Measurements from ENCODE around the gene USP21.
"Not testable (repeated sequence)": the region's sequence is repeated elsewhere in the genome, so short reads cannot be mapped to it uniquely, and the experiment has no call there.

Gene USP21, protein sequence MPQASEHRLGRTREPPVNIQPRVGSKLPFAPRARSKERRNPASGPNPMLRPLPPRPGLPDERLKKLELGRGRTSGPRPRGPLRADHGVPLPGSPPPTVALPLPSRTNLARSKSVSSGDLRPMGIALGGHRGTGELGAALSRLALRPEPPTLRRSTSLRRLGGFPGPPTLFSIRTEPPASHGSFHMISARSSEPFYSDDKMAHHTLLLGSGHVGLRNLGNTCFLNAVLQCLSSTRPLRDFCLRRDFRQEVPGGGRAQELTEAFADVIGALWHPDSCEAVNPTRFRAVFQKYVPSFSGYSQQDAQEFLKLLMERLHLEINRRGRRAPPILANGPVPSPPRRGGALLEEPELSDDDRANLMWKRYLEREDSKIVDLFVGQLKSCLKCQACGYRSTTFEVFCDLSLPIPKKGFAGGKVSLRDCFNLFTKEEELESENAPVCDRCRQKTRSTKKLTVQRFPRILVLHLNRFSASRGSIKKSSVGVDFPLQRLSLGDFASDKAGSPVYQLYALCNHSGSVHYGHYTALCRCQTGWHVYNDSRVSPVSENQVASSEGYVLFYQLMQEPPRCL

DNA sequence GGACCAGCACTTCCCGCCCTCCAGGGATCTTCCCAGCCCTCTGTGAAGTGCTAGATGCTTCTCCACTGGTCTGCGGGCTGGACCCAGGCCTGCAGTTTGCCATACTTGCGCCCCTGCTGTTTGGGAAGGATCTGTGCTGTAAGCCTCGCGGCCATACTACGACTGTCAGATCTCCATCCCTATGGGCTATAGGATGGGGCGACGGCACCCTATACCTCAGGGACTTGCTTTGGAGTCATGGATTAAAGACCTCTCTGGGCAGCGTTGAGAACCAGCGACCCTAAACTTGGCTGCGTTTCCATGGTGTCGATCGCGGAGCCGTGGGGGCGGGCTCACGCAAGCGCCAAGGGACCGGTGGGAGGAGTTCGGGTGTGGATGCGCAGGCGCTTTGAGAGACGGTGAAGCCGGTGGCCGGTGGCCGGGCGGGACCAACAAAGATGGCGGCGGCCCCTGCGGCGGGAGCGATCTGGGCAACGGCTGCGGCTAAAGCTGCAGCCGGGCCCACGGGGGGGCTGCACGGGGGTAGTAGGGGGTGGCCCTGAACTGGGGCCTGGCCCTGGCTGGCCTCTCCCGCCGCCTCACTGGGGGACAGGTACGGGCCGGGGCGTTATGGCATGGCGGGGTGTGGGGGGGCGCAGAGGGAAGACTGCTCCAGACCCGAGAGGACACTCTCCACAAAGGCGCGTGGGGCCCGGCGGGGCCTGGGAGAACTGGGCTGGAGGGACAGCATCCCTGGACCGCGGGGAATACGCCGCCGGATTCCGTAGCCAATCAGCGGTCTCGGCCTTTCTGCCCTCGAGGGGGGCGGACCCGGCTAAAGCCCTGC, at the start of gene USP21:
TSS of gene USP21 (plus strand) at position 414 of the 826 bp plus-strand sequence. CDS start 1,141 bp downstream, outside the sequence.
- DNase-seq = peak; percentile 89 to 90

GRCh38 chr1:161111117-161111516, 48.2 kb upstream of the USP21 start:
- DNase-seq = no peak

DNA sequence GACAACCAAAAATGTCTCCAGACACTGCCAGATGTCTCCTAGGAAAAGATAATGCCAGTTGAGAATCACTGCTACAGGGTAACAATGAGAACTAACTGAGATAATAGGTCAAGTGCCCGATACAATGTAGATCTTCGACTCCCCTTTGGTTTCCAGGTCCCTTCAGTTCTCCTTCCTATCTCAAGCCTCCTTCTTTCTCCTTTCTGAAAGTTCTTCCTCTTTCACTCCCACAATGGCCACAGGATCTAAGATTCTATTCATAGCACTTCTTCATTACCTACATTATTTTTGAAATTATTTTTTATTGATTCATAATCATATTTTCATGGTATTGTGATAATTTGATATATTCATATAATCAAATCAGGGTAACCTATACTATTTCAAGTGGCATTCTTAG, 47.8 kb upstream of the USP21 start:
- DNase-seq = no peak

DNA sequence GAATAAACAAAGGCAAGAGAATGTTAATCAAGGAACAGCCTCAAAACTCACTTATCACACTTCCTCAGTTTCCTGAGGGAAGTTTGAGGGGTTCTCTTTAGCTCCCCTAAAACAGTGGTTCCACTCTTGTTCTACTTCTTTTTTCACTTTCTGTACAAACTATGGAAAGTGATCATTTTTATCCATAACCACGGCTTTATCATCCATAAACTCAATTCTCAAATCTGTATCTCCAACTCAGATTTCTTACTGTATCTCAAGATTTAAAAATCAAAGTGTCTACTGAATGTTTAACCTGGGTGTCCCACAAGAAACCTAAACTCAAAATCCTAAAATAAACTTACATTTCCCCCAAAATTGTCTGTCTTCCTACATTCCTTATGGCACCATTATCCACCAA, 45.4 kb upstream of the USP21 start:
- no peak for DNase-seq

- DNase-seq = no peak
Measured at GRCh38 chr1:161114556-161114955, 44.7 kb upstream of the USP21 start.

GRCh38 chr1:161115132-161115711, 44.1 kb upstream of the USP21 start:
- DNase-seq = no peak

DNA sequence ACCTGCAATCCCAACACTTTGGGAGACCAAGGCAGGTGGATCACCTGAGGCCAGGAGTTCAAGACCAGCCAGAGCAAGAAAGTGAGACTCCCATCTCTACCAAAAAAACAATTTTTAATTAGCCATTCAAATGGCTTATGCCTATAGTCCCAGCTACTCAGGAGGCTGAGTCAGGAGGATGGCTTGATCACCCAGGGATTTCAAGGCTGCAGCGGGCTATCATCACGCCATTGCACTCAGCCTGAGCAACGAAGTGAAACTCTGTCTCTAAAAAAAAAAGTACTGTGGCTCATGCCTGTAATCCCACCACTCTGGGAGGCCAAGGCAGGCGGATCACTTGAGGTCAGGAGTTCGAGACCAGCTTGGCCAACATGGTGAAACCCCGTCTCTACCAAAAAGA, 43.3 kb upstream of the USP21 start:
- DNase-seq = not testable (repeated sequence)

DNA sequence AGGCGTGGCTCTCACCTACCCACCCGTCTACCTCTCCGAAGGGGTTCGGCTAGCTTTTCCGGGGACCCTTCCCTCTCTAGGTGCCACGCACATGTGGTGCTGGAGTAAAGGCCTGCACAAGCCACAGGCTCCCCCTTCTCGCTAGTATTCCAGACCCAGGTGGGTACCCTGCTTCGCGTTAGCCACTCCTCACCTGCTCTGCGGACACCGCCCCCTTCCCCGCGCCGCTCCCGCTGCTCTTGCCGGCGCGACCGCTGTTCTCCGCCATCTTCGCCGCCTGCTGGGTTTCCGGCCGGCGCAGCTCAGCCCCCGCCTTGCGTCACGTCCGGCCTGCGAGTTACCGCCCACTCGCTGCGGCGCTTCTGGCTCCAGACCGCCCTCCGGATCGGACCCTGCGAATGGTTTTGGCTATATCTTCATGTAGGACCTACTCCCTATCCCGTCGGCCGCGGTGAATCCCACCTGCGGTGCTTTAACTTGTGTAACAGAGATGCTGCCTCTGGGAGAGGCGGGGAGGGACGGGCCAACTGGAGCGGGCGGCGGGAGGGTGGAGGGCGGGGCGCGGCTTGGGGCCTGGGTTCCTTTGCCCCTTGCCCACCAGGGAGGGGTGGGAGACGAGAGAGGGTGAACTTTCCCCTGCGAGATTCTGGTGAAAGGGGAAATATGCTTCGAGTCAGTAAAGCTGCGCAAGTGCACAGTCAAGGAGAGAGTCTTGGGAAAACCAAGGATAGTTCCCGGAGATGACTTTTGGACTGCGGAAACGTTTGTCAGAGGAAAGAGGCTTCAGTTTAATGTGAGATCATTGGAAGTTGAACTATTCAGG, 41.3 kb upstream of the USP21 start, which contains the start of the genes NIT1 and PFDN2:
TSS of gene NIT1 (plus strand) at position 347 of the 823 bp plus-strand sequence. CDS start at position 419, 72 bp downstream.
TSS of gene PFDN2 (minus strand) at position 279 of the 823 bp plus-strand sequence. CDS start at position 268, 11 bp downstream.
- DNase-seq = peak; percentile 74 to 78

- DNase-seq = no peak
Measured at GRCh38 chr1:161119092-161119903, 40.0 kb upstream of the USP21 start.

DNA sequence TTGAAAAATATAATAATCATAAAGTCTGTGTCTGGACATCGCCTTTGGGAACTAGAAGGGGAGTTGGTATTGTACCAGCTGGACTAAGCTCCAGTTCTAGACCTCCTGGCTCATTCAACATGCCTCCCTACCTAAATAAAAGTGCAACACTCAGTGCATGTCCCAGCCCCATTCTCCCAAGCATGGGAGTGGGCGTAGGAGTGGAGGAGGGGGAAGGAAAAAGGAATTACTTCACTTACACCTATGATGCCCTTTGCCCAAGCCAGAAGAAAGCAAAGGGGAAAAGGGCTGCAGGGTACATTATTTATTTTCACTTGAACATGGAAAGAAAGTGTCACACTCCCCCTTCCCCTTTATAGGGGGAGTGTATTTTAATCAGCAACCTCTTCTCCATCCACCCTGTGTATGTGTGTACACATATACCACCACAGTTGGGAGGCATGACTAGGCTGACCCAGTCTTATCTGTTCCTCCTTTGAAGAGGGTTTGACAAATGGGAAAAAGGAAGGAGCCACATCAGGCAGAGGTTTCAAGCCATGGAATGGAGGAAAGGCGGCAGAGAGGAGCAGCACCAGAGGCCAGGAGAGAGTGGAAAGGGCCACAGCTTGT, 38.2 kb upstream of the USP21 start:
- no peak for DNase-seq

GRCh38 chr1:161121834-161122233, 37.5 kb upstream of the USP21 start:
- DNase-seq = peak in 1 of 2 donors; percentile 1

- DNase-seq = no peak
Measured at GRCh38 chr1:161122967-161123366, 36.3 kb upstream of the USP21 start.

DNA sequence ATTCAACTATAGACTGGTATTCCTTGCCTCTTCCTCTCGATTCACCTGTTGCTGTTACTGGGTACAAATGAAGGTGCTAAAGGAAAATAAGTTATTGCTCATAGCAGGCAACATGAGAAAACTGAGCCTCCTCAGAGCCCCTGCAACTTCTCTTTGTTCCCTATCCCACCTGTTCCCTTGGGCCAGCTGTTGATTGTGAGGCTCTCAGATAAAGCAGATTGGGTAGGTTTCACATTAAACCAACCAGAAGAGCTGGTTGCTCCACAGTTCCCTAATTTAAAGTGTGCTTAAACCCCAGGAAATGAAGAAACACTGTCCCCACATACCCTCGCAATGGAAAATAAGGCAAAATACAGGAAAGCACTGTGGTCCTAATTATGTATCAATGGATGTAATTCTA, 31.7 kb upstream of the USP21 start:
- DNase-seq = no peak

DNA sequence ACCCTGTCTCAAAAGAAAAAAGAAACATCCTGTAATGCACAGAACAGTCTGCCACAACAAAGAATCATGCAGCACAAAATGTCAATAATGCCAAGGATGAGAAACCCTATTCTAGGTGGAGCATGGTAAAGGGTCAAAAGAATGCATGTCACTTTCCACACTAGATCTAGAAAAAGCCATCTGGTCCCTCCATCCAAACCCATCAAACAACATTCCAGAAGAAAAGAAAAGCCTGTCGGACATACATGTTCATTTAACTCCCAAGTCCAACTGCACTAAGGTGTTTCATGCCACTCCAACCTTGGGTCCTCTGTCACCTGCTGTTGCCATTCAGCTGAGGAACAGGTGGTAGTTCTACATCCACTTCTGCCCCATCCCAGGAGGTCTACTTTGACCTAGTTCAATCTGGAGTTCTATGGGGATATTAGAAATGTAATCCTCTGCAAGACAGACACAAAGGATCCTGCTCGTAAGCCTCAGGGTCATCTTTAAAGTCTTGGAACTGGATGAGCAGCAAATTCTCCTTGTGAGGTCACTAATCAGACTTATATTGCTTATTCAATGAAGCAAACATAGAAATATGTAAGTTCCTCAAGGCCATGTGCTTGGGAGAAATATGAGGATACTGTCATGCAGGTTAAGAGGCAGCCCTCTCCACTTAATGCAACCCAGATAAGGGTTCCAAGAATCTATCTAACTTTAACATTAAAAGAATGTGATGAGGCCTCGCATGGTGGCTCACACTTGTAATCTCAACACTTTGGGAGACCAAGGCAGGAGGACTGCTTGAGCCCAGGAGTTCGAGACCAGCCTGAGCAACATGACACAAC, 30.5 kb upstream of the USP21 start:
- DNase-seq = no peak

DNA sequence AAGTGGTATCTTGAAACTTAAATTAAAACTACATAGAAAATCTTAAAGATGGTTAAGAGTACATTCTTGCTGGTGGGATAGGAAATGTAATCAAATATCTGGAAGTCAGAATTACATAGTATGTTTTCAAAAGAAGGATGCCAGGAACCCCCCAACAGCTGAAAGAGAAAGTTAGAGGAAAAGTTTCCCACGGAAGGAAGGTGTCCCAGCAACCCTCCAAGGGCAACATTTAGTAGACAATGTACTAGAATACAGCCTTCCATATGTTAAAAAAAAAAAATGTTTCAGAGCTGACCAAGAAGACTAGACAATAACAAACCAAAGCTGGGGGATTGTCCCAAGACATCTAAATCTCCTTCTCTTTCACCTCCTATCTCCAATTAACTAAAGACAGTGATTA, 29.0 kb upstream of the USP21 start:
- no peak for DNase-seq

DNA sequence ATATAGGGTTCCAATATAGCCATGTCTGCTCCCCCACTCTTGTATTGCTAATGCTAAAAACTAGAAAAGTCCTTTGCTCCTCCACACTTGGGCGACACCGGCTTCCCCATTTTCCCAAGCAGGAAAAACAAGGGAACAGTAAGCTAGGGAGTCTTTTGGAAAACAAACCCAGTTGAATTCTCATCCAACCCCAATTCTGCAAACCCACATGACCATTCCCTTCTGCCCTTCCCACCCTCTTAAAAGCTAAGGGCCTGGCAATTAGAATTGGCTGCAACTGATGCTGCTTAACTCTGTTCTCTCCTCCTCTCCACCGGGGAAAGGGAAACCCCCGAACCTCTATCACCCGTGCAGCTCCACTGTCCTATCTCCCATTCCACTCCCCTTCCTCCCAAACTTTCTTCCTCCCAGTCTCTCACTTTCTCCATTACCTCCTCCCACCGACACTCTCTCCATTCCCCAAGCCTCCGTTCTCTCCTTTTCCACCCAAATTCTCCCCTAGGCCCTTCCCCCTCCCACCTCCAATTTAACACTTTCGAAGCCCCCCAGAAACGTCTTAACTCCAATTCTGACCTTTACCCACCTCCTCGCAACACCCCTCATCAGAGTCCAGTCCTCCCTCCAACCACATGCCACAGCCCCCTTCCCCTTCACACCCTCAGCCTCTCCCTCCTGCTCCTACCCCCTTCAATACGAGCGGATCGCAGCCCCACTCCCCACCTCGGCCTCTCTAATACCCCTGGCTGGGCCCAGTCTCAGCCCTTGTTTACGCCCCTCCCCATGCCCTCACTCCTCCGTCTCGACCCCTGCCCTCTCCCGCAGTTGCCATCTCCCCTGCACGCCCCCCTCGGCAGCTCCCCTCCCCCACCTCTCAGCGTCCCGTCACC, 27.5 kb upstream of the USP21 start:
- peak in 1 of 2 donors; percentile 9 for DNase-seq

DNA sequence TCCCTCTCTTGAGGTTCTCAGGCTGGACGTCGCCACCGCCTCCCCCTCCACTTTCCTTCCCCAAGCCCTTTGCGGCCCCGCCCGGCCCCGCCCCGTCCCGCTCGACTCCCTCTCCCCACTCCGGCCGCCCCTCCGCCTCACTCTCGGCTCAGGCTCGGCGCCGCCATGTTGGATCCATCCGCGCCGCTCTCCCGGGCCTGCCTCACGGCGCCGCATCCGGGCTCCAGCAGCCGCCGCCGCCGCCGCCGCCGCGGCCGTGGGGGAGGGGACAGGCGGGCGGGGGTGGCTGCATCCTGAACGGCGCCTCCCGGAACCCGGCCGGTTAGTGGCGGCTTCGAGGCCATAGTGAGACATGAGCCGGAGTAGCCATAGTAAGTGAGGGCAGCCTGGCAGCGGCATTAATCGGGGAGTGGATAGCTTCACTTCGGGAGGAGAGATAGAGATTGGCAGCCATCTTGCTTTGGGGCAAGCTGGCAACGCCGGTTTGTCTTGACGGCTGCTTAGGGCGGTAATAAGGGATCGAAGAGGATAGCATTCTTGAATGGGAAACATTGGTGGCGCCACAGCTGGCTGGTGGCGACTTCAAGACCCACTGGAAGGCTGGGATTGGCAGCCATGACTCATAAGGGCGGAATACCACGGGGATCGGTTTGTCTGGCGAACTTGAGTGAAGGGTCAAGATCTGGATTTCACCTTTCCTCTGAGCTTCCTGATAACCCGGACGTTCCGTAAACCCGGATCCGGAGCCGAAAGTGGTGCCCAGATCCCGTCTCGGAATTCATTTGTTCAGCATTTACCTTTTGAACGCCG, 26.7 kb upstream of the USP21 start, which contains the start of gene DEDD:
TSS of gene DEDD (minus strand) at position 258 of the 810 bp plus-strand sequence. CDS start 8,205 bp downstream, outside the sequence.
- DNase-seq = peak; percentile 91 to 98

Measured in hippocampal formation (tissue), 2 donors.